K562 (cell line): ENCODE data around the gene MTCH2. TPM values are rescaled to one million over a fixed set of nuclear protein-coding genes. Genes with fewer than 3 reads are reported as not detected.

Experiments used
- ATAC-seq: fragments of 200-7000 bp; cut with Tn5 transposase; 3 replicates; pipeline ENCODE4 v1.9.1; 2020; ENCODE audit warnings: moderate library complexity
- BruUV-seq: library from RNA; stranded (reverse); fragments of 400-500 nt; replicated peaks from 2 replicates; lab custom pipeline; 2021; lab: Mats Ljungman, UMichigan
- CTCF ChIA-PET: fragments of 300-600 bp; formaldehyde crosslinking; extraction: SDS; loops from one replicate; lab custom pipeline; 2021; ENCODE audit warnings: low intra/inter-chr PET ratio; lab: Yijun Ruan, JAX
- POLR2A ChIA-PET: fragments of 300-600, 350-650 bp; sonication (Branson Sonifier 250); formaldehyde crosslinking; extraction: SDS; loops from one replicate; lab custom pipeline; 2021; ENCODE audit warnings: antibody characterized with exemption, inconsistent platforms; lab: Yijun Ruan, JAX
- DNase-seq, 4 experiments: peaks; one replicate each; pipeline versions ENCODE4 v3.0.0 to v3.0.0-alpha.2; 2011 to 2018; ENCODE audit warnings: low spot score in 3 of 4, mixed read lengths in 3 of 4; ENCODE audit errors: extremely low read depth in 1 of 4
- FAIRE-seq: peaks from 2 replicates; lab custom pipeline; 2011; peaks lifted over from hg19 to GRCh38; lab: Jason Lieb, UNC
- H2AFZ ChIP-seq: 2 replicates; pipeline ENCODE4 v1.6.0; 2011; ENCODE audit warnings: low read depth, low read length, control low read depth, inconsistent platforms
- H3K27ac ChIP-seq: fragments of 200-600 bp; 3 replicates; pipeline ENCODE4 v1.8.0; 2011; ENCODE audit warnings: low read depth, mild to moderate bottlenecking, control low read depth, inconsistent platforms, low read length, moderate library complexity, mixed read lengths; ENCODE audit errors: extremely low read depth
- H3K27me3 ChIP-seq, 2 experiments: fragments of 300-600 bp in 1 of 2; 2 replicates in 1 of 2; 3 replicates in 1 of 2; pipeline versions ENCODE4 v1.6.0 to v1.8.0; 2011; ENCODE audit warnings: inconsistent platforms in 2 of 2, low read length in 2 of 2, mild to moderate bottlenecking in 1 of 2, mixed read lengths in 1 of 2, moderate library complexity in 1 of 2; ENCODE audit not compliant: control insufficient read depth in 2 of 2, insufficient read depth in 2 of 2
- H3K36me3 ChIP-seq: fragments of 300-600 bp; 3 replicates; pipeline ENCODE4 v1.8.0; 2011; ENCODE audit warnings: mild to moderate bottlenecking, low read length, inconsistent platforms; ENCODE audit not compliant: control insufficient read depth, insufficient read depth
- H3K4me1 ChIP-seq, 2 experiments: fragments of 200-600 bp in 1 of 2; replicated peaks in 1 of 2; 2 replicates in 1 of 2; 3 replicates in 1 of 2; pipeline versions ENCODE4 v1.5.1 to v1.8.0; 2011; ENCODE audit warnings: inconsistent platforms in 2 of 2, low read length in 2 of 2, mild to moderate bottlenecking in 1 of 2, mixed read lengths in 1 of 2, moderate library complexity in 1 of 2; ENCODE audit not compliant: control insufficient read depth in 2 of 2, insufficient read depth in 2 of 2
- H3K4me2 ChIP-seq: 2 replicates; pipeline ENCODE4 v1.6.1; 2011; ENCODE audit warnings: low read length, control low read depth, inconsistent platforms, mixed read lengths; ENCODE audit not compliant: insufficient read depth
- H3K4me3 ChIP-seq: fragments of 200-600 bp; sonication (generic), shearing (Covaris generic); 2 replicates; pipeline ENCODE4 v1.5.1; 2016; ENCODE audit warnings: control low read depth, inconsistent platforms
- H3K79me2 ChIP-seq: fragments of 200-600 bp; 3 replicates; pipeline ENCODE4 v1.8.0; 2011; ENCODE audit warnings: low read length, inconsistent platforms; ENCODE audit not compliant: control insufficient read depth, insufficient read depth
- H3K9ac ChIP-seq, 2 experiments: 2 replicates each; pipeline versions ENCODE4 v1.6.0 to v1.6.1; 2011; ENCODE audit warnings: low read depth in 2 of 2, low read length in 2 of 2, control low read depth in 1 of 2, inconsistent platforms in 1 of 2, mild to moderate bottlenecking in 1 of 2, mixed read lengths in 1 of 2; ENCODE audit not compliant: insufficient read depth in 1 of 2
- H3K9me1 ChIP-seq: one replicate; pipeline ENCODE4 v1.6.0; 2011; ENCODE audit warnings: inconsistent platforms, mild to moderate bottlenecking, low read length, moderate library complexity; ENCODE audit not compliant: control insufficient read depth, insufficient read depth
- H3K9me3 ChIP-seq: replicated peaks from 2 replicates; pipeline ENCODE4 v1.5.1; 2011; ENCODE audit warnings: low read depth, low read length, inconsistent platforms; ENCODE audit not compliant: control insufficient read depth, insufficient read depth
- H4K20me1 ChIP-seq: replicated peaks from 2 replicates; pipeline ENCODE4 v1.6.1; 2011; ENCODE audit warnings: low read length, inconsistent platforms, mixed read lengths; ENCODE audit not compliant: control insufficient read depth, insufficient read depth
- ATF7 ChIP-seq: fragments of 450-650 bp; IDR thresholded peaks from 2 replicates; pipeline ENCODE4 v1.7.1; 2014; ENCODE audit warnings: mild to moderate bottlenecking, moderate library complexity
- BCOR ChIP-seq: fragments of 450-650 bp; IDR thresholded peaks from 2 replicates; pipeline ENCODE4 v1.6.1; 2016
- EGR1 ChIP-seq: fragments of 450-650 bp; conservative IDR thresholded peaks from 2 replicates; pipeline ENCODE4 v1.6.1; 2017; ENCODE audit warnings: mild to moderate bottlenecking
- GTF2E2 ChIP-seq: fragments of 200-800 bp; sonication (Bioruptor generic); IDR thresholded peaks from 2 replicates; pipeline ENCODE4 v1.6.1; 2016; ENCODE audit warnings: missing genetic modification characterization, missing compliant biosample characterization
- MAZ ChIP-seq, 2 experiments: fragments of 450-650 bp in 1 of 2; sonication (generic) in 1 of 2; formaldehyde crosslinking; IDR thresholded peaks in 1 of 2; conservative IDR thresholded peaks in 1 of 2; 2 replicates each; pipeline versions ENCODE4 v1.4.0 to v1.5.0; 2020; ENCODE audit warnings: mild to moderate bottlenecking in 1 of 2, missing genetic modification reagents in 1 of 2
- MXI1 ChIP-seq: IDR thresholded peaks from 2 replicates; pipeline ENCODE4 v1.6.1; 2011; ENCODE audit warnings: low read depth, mild to moderate bottlenecking, improper control_type of control experiment, low read length
- PBX2 ChIP-seq, 2 experiments: IDR thresholded peaks in 1 of 2; conservative IDR thresholded peaks in 1 of 2; 2 replicates each; pipeline ENCODE4 v1.6.1; 2016; ENCODE audit warnings: low read depth in 2 of 2, mild to moderate bottlenecking in 1 of 2, missing compliant biosample characterization in 1 of 2, missing genetic modification characterization in 1 of 2, moderate library complexity in 1 of 2
- PHF8 ChIP-seq: fragments of 200-600 bp; sonication (generic); IDR thresholded peaks from 2 replicates; pipeline ENCODE4 v1.6.1; 2012; ENCODE audit warnings: mixed run types, mild to moderate bottlenecking, inconsistent platforms, low read length, moderate library complexity, borderline replicate concordance
- PHTF2 ChIP-seq: fragments of 250-450 bp; sonication (Bioruptor Pico); IDR thresholded peaks from 2 replicates; pipeline ENCODE4 v1.5.0; 2021; ENCODE audit warnings: mild to moderate bottlenecking
- PTTG1 ChIP-seq: fragments of 450-650 bp; IDR thresholded peaks from 2 replicates; pipeline ENCODE4 v1.6.1; 2016; ENCODE audit warnings: low read depth, mild to moderate bottlenecking, missing genetic modification characterization, missing compliant biosample characterization
- RBBP5 ChIP-seq: fragments of 200-600 bp; sonication (generic); IDR thresholded peaks from 2 replicates; pipeline ENCODE4 v1.6.1; 2012; ENCODE audit warnings: borderline replicate concordance, mild to moderate bottlenecking, low read length, control low read depth, inconsistent platforms; ENCODE audit not compliant: insufficient read depth, poor library complexity, severe bottlenecking
- SP2 ChIP-seq: IDR thresholded peaks from 2 replicates; pipeline ENCODE4 v1.6.1; 2011; ENCODE audit warnings: mild to moderate bottlenecking, low read depth, low read length, moderate library complexity; ENCODE audit not compliant: poor library complexity, severe bottlenecking; ENCODE audit errors: extremely low read depth
- SRF ChIP-seq, 2 experiments: fragments of 250-450, 450-650 bp in 1 of 2; sonication (Bioruptor Pico) in 1 of 2; sonication (generic) in 1 of 2; formaldehyde crosslinking; IDR thresholded peaks; 2 replicates each; pipeline versions ENCODE4 v1.5.0 to v1.5.1; 2020 to 2022; ENCODE audit warnings: mild to moderate bottlenecking in 1 of 2, missing genetic modification reagents in 1 of 2
- STAT5B ChIP-seq: fragments of 250-450 bp; sonication (Bioruptor Pico); IDR thresholded peaks from 2 replicates; pipeline ENCODE4 v1.8.0; 2021; ENCODE audit warnings: mild to moderate bottlenecking, inconsistent platforms
- YBX1 ChIP-seq: fragments of 450-650 bp; IDR thresholded peaks from 2 replicates; pipeline ENCODE4 v1.7.1; 2016; ENCODE audit warnings: mild to moderate bottlenecking
- ZKSCAN8 ChIP-seq: fragments of 200-800 bp; sonication (Bioruptor generic); IDR thresholded peaks from 2 replicates; pipeline ENCODE4 v1.6.1; 2016; ENCODE audit warnings: missing genetic modification characterization, missing compliant biosample characterization
- ZNF253 ChIP-seq: fragments of 250-450 bp; sonication (Bioruptor Pico); conservative IDR thresholded peaks from 2 replicates; pipeline ENCODE4 v1.6.1; 2021; ENCODE audit warnings: mild to moderate bottlenecking
- ZNF408 ChIP-seq: fragments of 250-450 bp; sonication (Bioruptor Pico); IDR thresholded peaks from 2 replicates; pipeline ENCODE4 v1.4.0; 2020; ENCODE audit warnings: low read depth, mild to moderate bottlenecking, moderate library complexity
- ZNF436 ChIP-seq: fragments of 250-450, 450-650 bp; sonication (Bioruptor Pico); formaldehyde crosslinking; IDR thresholded peaks from 2 replicates; pipeline ENCODE4 v1.7.0; 2020; ENCODE audit warnings: mild to moderate bottlenecking
- WGBS: fragments of 100-300 bp; shearing (Covaris generic); methylation state at CpG from one replicate; pipeline ENCODE4 v1.1.6; 2016; ENCODE audit warnings: low coverage, mixed read lengths; ENCODE audit not compliant: insufficient coverage; ENCODE audit errors: missing lambda C conversion rate; 5-methylcytosine and 5-hydroxymethylcytosine counted together
- in situ Hi-C: fragments of 300-500 bp; cut with MboI; formaldehyde crosslinking; loops from 4 replicates; pipeline ENCODE4 v1.15.0; 2018; ENCODE audit warnings: inconsistent platforms, mixed read lengths
- intact Hi-C: fragments of 100-400 bp; cut with micrococcal nuclease; formaldehyde crosslinking; loops from 2 replicates; pipeline ENCODE4 v1.14.2; 2022
- polyA plus RNA-seq, 8 experiments: library from polyadenylated mRNA; depleted of rRNA in 4 of 8; stranded (reverse) in 5 of 8; unstranded in 3 of 8; fragments of >200 nt; fragmentation: Nextera tagmentation in 2 of 8; fragmentation: Illumina TruSeq in 1 of 8; extraction: Ambion mirVana in 2 of 8; extraction: Trizol in 1 of 8; gene quantifications; 2 replicates each; pipeline versions ENCODE4 v1.2.1 to v1.2.3, GENCODE V29; 2011 to 2014; ENCODE audit warnings: inconsistent platforms in 1 of 8, missing spikeins in 1 of 8
- total RNA-seq, 7 experiments: library from RNA; depleted of rRNA in 6 of 7; stranded (reverse); fragments of >200 nt in 6 of 7; fragmentation: Illumina TruSeq in 2 of 7; extraction: Trizol in 2 of 7; gene quantifications; 2 replicates each; pipeline versions ENCODE4 v1.2.1 to v1.2.3, GENCODE V29; 2011 to 2021; ENCODE audit warnings: low replicate concordance in 1 of 7
- TF ChIP-seq, protein P1 (sequence below): sonication (generic); formaldehyde crosslinking; IDR thresholded peaks from 2 replicates; pipeline ENCODE4 v1.8.1; 2022; ENCODE audit warnings: missing genetic modification reagents

MTCH2 gene
- total and polyA plus RNA-seq, 9 of the 15 experiments (the other 6 are each of a cell fraction or from before 2014, with no cell fraction given), result 95.4 to 620 (median 198) TPM

- H3K4me3 ChIP-seq, result no peak overlapping the region
- intact Hi-C loops, result no loop called here
- in situ Hi-C loops, result no loop called here
- BruUV-seq, result no TSS peak
- H3K27me3 ChIP-seq, result peaks cover 24 to 35% of the 10 kb centered on the region in 2 experiments
- no peaks in the 10 kb centered on the region for H3K36me3 ChIP-seq
- H3K9me1 ChIP-seq, result peaks cover 3% of the 10 kb centered on the region
- DNase-seq (no peak), ATAC-seq (no peak), FAIRE-seq (no peak)
- ChIA-PET POLR2A (interaction anchor here (0.6 to 6.2 kb wide), 2 partner anchors 8 to 234 kb away, joined by 3 to 35 read pairs; partner anchors contain the start of gene FAM180B), CTCF (no interaction called here)
- no peaks in the 10 kb centered on the region for H4K20me1 ChIP-seq
- peaks cover 0 to 13% of the 10 kb centered on the region in 2 experiments; a peak in 2 of 5 replicates for H3K4me1 ChIP-seq
- no peak overlapping the region for H3K27ac ChIP-seq
- H3K9me3 ChIP-seq, result no peaks in the 10 kb centered on the region
- no peak overlapping the region for H2AFZ ChIP-seq
- H3K4me2 ChIP-seq, result no peak overlapping the region
- 9% methylated on average over 6 of the region's 6 CpGs for WGBS
- no peaks in the 10 kb centered on the region for H3K79me2 ChIP-seq
- no peak for TF ChIP-seq PBX2 (CRISPR knock-in tag; IDR thresholded peaks at IDR 0.05; ENCODE audit: low read depth)
- no peak for TF ChIP-seq PBX2 (tag; conservative IDR thresholded peaks at IDR 0.05; ENCODE audit: low read depth)
- TF ChIP-seq RBBP5, result no peak
- TF ChIP-seq BCOR, result no peak
- no peak for TF ChIP-seq YBX1
- TF ChIP-seq EGR1, result no peak
- no peak for TF ChIP-seq ATF7
- no peak for TF ChIP-seq PTTG1 (tag)
- TF ChIP-seq ZNF436 (CRISPR knock-in tag), result no peak
- no peak for TF ChIP-seq GTF2E2
- no peak for TF ChIP-seq ZKSCAN8
- TF ChIP-seq PHF8, result no peak
- TF ChIP-seq, protein P1, sequence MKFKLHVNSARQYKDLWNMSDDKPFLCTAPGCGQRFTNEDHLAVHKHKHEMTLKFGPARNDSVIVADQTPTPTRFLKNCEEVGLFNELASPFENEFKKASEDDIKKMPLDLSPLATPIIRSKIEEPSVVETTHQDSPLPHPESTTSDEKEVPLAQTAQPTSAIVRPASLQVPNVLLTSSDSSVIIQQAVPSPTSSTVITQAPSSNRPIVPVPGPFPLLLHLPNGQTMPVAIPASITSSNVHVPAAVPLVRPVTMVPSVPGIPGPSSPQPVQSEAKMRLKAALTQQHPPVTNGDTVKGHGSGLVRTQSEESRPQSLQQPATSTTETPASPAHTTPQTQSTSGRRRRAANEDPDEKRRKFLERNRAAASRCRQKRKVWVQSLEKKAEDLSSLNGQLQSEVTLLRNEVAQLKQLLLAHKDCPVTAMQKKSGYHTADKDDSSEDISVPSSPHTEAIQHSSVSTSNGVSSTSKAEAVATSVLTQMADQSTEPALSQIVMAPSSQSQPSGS (CRISPR knock-in tag), result no peak
- no peak for TF ChIP-seq PHTF2 (CRISPR knock-in tag)
- no peak for TF ChIP-seq ZNF253
- no peak for TF ChIP-seq SRF (CRISPR knock-in tag; IDR thresholded peaks at IDR 0.05)
- no peak for TF ChIP-seq SP2
- no peak for TF ChIP-seq MXI1
- no peak for TF ChIP-seq STAT5B (CRISPR knock-in tag)
- no peak for TF ChIP-seq MAZ (CRISPR knock-in tag; conservative IDR thresholded peaks at IDR 0.05 in 1 of 2, IDR thresholded peaks at IDR 0.05 in 1 of 2)
- TF ChIP-seq ZNF408 (CRISPR knock-in tag), result no peak
- H3K9ac ChIP-seq, result no peak overlapping the region
These were observed 48.8 kb downstream of the MTCH2 start for GRCh38 chr11:47593492-47593933.
